EL (cell line): ENCODE measurements around the gene CCL8.

Source experiments
- DNase-seq: peaks from one replicate; pipeline ENCODE4 v3.0.0-alpha.2; 2016

CCL8 gene

DNA sequence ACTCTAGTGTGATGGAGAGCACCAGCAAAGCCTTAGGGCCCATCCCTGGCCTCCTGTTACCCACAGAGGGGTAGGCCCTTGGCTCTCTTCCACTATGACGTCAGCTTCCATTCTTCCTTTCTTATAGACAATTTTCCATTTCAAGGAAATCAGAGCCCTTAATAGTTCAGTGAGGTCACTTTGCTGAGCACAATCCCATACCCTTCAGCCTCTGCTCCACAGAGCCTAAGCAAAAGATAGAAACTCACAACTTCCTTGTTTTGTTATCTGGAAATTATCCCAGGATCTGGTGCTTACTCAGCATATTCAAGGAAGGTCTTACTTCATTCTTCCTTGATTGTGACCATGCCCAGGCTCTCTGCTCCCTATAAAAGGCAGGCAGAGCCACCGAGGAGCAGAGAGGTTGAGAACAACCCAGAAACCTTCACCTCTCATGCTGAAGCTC lies at the start of gene CCL8:
Gene CCL8 (plus strand): TSS at position 397 of the 445 bp plus-strand sequence. CDS start 67 bp downstream, outside the sequence.
- DNase-seq, result peak; percentile 34

DNA sequence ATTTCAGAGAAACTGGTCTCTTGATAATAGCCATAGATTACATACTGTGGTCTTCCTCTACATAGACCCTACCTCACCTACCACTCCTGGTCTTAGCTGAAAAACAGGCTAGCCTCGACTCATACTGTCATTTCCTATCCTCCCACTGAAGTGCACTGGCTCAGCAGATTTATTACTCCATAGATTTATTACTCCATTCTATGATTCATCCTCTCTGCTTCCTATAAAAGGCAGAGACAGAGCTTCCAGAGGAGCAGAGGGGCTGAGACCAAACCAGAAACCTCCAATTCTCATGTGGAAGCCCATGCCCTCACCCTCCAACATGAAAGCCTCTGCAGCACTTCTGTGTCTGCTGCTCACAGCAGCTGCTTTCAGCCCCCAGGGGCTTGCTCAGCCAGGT lies 49.3 kb upstream of the CCL8 start, which contains the start of gene CCL7:
Gene CCL7 (plus strand): TSS at position 253 of the 400 bp plus-strand sequence. CDS start 70 bp downstream, at position 323.
- DNase-seq, result peak; percentile 71

DNA sequence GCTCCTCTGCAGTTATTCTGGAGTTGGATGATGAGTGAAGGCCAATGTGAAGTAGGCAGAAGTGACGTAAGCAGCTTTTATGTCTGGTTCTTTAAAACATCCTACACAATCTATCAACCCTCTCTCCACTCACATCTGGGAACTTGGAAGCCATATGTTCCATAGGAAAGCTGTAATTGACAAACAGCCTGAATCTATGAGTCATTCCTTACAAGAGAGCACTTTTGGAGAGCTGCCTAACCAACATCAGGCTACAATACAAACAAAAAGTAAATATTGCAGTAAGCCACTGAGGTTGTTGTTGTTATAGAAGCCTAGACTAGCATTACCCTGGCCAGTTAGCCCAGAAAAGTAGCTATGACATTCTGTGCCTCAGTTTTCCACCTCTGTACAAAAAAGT lies 43.4 kb upstream of the CCL8 start:
- peak; percentile 92 for DNase-seq

DNA sequence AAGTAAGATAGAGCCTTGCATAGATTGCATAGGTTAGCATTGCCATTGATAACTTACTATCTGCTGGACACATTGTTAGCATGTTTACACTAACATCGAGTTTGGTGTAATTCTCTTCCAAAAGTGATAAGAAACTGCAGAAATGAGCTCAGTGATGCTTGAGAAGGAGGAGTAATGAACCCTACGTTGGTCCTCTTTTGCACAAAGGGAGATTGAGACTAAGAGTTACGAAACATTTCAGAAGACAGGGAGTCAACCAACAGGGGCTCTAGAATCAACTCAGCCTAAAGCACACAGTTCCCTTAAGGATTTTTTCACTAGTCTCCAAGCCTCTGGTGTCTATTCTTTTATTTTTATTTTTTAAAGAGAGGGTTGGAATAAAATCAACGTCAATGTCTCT lies 42.4 kb upstream of the CCL8 start:
- no peak for DNase-seq

- no peak for DNase-seq
These were observed 35.7 kb upstream of the CCL8 start for GRCh38 chr17:34283571-34283970.

- DNase-seq, result no peak
These were observed 33.9 kb upstream of the CCL8 start, which contains the start of gene CCL11 for GRCh38 chr17:34285286-34285792. Gene CCL11, plus strand, starts transcription at chr17:34285742. Its CDS starts 67 bp downstream, at chr17:34285809.

- DNase-seq, result peak; percentile 54
These were observed 31.4 kb upstream of the CCL8 start for GRCh38 chr17:34287875-34288274.

GRCh38 chr17:34290586-34290985 lies 28.6 kb upstream of the CCL8 start:
- DNase-seq, result no peak

DNA sequence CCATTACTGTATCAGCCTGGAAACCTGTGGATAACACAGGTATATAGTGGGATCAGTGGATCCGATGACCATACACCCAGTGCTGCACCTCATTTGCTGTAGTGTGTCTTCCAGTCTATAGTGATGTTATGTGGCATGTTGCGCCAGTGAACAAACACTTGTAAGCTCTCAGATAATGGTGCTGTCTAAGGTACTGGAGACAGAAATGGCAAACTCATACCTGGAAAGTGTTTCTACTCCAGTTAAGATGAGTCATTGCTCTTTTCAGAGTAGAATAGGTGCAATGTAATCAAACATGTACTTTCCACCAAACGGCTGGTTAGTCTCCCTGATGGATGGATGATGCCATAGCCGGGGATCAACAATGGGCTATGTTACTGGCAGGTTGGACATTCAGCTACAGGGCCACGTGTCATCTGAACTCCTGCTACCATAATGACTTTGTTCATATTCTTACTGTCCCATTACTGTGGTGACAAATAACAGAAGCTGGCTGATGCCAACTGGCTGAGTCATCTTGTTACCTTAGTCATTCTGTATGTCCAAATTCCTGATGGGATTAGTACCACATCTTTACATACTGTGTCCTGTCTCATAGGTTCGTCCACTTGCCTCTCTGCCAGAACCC lies 27.4 kb upstream of the CCL8 start:
- peak; percentile 36 for DNase-seq

GRCh38 chr17:34299027-34299426 lies 20.2 kb upstream of the CCL8 start:
- no peak for DNase-seq

- DNase-seq, result peak; percentile 80
These were observed 19.2 kb upstream of the CCL8 start for GRCh38 chr17:34299956-34300577.

DNA sequence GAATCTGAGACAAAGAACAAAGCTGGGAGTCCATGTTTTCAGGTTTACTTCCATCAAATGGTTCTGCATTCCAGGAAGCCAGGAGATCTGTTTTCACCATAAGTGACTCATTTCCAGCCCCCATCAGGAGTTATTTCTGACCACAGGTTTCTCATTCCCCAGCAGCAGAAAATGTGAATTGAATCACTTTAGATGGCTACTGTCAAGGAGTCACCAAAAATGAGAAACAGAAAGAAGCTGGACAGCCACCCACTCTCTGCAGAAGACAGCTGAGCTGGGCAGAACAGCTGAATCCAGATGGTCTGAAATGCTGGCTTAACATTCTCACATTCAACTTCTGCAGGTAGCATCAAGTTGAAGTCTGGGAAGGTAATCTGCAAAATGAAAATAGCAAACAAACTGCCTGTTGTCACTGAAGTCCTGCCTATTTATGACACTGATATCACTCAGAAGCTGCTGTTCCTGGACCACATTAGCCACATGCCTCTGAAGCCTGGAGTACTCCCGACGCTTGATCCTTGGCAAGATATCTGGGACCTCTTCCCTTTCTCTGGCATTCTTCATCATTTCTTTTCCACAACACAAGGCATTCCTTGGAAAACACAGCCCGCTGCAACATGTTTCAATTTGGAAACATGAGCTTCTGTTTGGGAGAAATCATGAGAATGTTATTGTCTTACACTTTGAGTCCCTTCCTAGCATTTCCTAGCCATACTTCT lies 18.4 kb upstream of the CCL8 start:
- peak; percentile 86 for DNase-seq

- DNase-seq, result no peak
These were observed 17.2 kb upstream of the CCL8 start for GRCh38 chr17:34301986-34302385.

GRCh38 chr17:34302636-34303035 lies 16.6 kb upstream of the CCL8 start:
- DNase-seq, result no peak

DNA sequence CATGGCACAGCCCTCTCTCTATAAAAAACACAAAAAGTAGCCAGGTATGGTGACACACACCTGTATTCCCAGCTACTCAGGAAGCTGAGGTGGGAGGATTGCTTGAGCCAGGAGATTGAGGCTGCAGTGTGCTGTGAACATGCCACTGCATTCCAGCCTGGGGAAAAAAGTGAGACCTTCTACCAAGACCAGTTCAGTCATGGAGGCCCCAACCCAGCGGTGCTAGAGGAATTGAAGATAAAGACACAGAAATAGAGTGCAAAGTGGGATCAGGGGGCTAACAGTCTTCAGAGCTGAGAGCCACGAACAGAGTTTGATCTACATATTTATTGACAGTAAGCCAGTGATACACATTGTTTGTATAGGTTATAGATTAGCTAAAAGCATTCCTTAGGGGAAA lies 15.6 kb upstream of the CCL8 start:
- no peak for DNase-seq

DNA sequence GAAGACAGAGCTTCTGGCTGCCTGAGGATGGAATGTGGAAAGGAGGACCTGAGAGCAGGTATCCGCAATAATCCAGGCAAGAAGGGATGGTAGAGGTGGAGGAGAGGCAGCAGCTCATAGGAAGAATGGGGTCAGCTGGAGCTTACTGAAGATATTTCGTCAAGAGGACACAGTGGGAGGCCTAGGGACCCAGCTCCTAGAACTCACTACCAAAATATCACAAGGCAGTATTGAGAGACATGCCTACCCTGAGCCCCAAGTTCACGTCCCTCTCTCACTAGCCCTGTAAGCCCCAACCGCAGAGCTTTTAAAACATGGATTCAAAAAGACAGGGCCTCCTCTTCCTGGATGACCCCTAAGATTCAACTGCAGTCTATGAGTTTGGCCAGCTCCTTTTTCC lies 14.2 kb upstream of the CCL8 start:
- no peak for DNase-seq

- DNase-seq, result no peak
These were observed 13.6 kb upstream of the CCL8 start for GRCh38 chr17:34305606-34306005.

DNA sequence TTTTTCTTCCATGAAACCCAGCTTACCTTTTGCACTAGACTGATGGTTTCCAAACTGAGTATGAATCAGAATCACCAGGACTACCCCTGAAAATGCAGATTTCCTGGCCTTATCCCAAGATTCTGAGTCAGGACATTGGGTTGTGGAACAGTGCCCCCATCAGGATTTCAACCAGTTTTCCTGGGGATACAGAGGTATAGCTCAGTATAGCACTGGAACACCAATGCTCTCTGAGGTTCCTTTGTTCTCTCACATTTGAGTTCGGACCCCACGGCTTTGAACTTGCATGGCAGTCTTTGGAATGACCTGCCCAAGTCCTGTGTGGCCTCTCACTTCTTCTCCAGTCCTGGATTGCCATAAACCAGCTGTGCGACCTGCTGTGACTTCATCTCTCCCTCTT lies 12.8 kb upstream of the CCL8 start:
- DNase-seq, result peak; percentile 85

DNA sequence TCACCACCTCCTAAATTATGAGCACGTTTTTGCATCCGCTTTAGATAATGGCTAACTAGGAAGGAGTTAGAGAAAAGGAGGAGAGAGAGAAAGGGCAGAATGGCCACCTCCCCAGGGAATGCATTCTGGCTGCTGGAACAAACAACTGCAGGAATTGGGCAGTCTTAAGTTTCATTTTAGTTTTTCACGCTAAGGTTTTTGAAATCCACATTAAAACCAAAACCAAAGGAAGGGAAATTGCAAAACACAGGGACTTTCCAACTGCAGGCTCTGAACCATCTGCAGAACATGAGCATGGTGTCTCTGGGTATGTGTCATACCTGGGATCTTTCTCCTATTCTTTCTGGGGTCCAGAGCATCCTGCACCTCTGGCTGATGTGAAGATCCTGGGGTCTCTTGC lies 12.1 kb upstream of the CCL8 start:
- peak; percentile 66 for DNase-seq

DNA sequence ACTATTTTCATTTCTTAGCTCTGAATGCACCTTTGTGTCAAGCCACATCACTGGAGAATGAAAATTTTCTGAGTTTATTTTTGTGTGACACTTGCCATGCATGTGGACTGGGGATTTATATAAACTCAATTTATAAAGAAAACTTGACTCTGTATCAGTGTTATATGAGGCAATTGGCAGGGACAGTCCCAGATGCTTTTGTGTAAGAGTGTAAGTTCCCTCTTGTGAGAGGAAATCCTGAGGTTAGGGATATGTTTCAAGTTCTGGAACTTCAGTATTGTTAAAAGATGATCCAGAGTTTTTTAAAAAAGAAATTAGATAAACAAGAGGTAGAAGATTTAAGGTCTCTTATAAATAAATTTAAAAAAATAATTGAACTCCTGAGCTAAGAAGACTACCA lies 10.9 kb upstream of the CCL8 start:
- DNase-seq, result no peak

DNA sequence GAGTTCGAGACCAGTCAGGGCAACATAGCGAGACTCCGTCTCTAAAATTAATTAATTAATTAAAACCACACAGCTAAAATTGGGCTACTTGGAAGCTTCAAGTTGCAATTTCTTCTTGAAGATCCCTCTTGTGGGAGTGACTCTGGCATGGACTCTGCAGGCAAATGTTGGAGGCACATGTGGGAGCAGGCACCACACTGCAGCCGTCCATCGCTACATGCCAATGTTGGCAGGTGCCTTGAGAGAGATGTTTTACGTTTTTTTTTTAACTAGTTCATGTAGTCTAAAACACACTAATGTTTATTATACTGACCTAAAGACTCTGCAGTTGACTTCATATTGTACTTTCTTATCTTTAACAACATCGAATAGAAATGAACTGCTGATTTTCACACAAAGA lies 7.9 kb upstream of the CCL8 start:
- DNase-seq, result no peak

- peak; percentile 89 for DNase-seq
These were observed 7.2 kb upstream of the CCL8 start for GRCh38 chr17:34312080-34312479.

GRCh38 chr17:34313164-34313563 lies 6.1 kb upstream of the CCL8 start:
- peak; percentile 25 for DNase-seq

DNA sequence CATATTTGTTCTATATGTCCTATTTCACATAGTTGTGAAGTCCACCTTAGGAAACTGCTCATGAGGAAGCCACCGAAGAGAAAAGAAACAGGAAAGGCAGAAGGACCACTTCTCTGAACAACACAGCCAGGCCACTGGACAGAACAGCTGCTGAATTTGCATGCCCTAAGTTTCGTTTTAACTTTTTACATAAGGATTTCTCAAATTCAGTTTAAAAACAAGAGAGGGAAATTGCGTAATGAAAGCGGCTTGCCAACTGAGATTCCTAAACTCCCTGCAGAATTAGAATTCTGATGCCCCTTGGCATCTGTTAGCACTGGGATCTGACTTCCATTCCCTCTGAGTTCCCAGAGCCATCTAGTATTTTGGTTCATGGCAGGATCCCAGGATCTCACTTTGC lies 5.0 kb upstream of the CCL8 start:
- peak; percentile 67 for DNase-seq
